GM19099 (cell line): ENCODE results near the gene CCND2.

ENCODE experiments used
- POLR2A ChIP-seq: IDR thresholded peaks from 3 replicates; pipeline ENCODE4 v1.6.1; 2011; ENCODE audit warnings: low read depth; ENCODE audit not compliant: insufficient read length; ENCODE audit errors: extremely low read depth

The CCND2 gene

GRCh38 chr12:4270831-4271716, 2.5 kb upstream of the CCND2 start:
- TF ChIP-seq POLR2A: peak; percentile 55

- TF ChIP-seq POLR2A: peak; percentile 40
Measured at GRCh38 chr12:4271717-4272423, 1.7 kb upstream of the CCND2 start.

GRCh38 chr12:4272424-4273272, 914 bp upstream of the CCND2 start:
- TF ChIP-seq POLR2A: peak; percentile 69

- no peak for TF ChIP-seq POLR2A
Measured at GRCh38 chr12:4273273-4273651, 300 bp upstream of the CCND2 start.

GRCh38 chr12:4274396-4275015, 944 bp downstream of the CCND2 start:
- TF ChIP-seq POLR2A: peak; percentile 39

GRCh38 chr12:4275016-4275869, 1.7 kb downstream of the CCND2 start:
- TF ChIP-seq POLR2A: no peak

- TF ChIP-seq POLR2A: no peak
Measured at GRCh38 chr12:4275870-4276301, 2.3 kb downstream of the CCND2 start.

- no peak for TF ChIP-seq POLR2A
Measured at GRCh38 chr12:4276524-4277204, 3.1 kb downstream of the CCND2 start.

- TF ChIP-seq POLR2A: peak; percentile 16
Measured at GRCh38 chr12:4277205-4277543, 3.6 kb downstream of the CCND2 start.

GRCh38 chr12:4277857-4278256, 4.3 kb downstream of the CCND2 start:
- TF ChIP-seq POLR2A: peak; percentile 13

GRCh38 chr12:4278329-4279197, 5.0 kb downstream of the CCND2 start:
- peak; percentile 6 for TF ChIP-seq POLR2A

- no peak for TF ChIP-seq POLR2A
Measured at GRCh38 chr12:4279198-4279690, 5.7 kb downstream of the CCND2 start.

- no peak for TF ChIP-seq POLR2A
Measured at GRCh38 chr12:4280351-4281163, 7.0 kb downstream of the CCND2 start.
